ENCODE measurements around the gene FAM229A.
"Not testable (repeated sequence)": the region's sequence is repeated elsewhere in the genome, so short reads cannot be mapped to it uniquely, and the experiment has no call there.

The FAM229A gene, protein sequence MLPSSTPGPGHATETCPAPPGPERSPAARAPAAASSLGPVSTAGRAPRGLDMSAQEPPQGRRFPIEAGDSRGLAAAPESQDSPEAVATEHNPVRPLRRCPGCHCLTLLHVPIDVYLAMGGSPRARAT

GRCh38 chr1:32362474-32363313, at the start of gene FAM229A, which contains the start of gene TSSK3:
FAM229A (minus strand) TSS chr1:32362485; CDS start chr1:32362091, 394 bp downstream.
TSSK3 (plus strand) TSS chr1:32362539; CDS start chr1:32362702, 163 bp downstream.
- no peak for DNase-seq

DNA sequence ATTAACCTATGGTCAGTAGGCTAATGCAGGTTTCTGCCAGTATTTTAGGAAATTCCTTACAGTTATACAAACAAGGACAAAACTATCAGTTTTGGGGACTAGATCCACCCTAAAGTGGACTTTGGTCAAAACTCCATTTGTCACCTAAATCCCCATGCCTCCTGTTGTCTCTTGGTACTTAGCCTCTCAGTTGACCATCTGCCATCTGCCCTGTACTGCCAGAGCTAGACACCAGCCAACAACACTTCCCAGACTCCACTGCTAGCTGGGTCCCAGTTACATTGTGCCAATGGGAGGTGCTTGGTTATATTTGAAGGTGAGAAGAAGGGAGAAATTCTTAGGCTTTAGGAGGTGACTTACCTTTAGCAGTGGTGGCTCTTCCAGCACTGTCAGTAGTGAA, 49.0 kb upstream of the FAM229A start:
- DNase-seq, result no peak

DNA sequence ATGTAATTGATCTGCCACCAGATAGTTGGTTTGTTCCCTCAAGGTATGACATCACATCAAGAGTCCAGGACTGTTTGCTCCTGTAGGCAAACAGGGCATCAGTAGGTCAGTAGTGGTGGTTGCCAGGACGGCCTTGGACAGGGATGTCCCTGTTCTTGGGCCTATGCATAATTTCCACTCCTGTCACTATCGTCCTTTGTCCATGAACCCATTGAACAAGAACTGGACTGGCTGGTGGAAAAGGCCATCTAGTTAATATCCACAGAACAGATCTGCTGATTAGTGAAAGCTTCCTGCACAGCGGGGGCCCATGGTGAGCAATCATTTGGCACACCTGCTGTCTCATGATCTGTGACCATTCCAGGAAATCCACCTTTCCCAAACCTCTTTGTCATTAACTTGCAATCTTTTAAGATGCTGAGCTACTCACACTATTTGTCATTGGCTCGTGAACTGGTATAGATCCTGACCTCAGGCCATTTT, 44.4 kb upstream of the FAM229A start:
- DNase-seq, result no peak

GRCh38 chr1:32405672-32406467, 43.6 kb upstream of the FAM229A start:
- no peak for DNase-seq

- DNase-seq, result no peak
Observed at GRCh38 chr1:32404946-32405345, 42.7 kb upstream of the FAM229A start.

DNA sequence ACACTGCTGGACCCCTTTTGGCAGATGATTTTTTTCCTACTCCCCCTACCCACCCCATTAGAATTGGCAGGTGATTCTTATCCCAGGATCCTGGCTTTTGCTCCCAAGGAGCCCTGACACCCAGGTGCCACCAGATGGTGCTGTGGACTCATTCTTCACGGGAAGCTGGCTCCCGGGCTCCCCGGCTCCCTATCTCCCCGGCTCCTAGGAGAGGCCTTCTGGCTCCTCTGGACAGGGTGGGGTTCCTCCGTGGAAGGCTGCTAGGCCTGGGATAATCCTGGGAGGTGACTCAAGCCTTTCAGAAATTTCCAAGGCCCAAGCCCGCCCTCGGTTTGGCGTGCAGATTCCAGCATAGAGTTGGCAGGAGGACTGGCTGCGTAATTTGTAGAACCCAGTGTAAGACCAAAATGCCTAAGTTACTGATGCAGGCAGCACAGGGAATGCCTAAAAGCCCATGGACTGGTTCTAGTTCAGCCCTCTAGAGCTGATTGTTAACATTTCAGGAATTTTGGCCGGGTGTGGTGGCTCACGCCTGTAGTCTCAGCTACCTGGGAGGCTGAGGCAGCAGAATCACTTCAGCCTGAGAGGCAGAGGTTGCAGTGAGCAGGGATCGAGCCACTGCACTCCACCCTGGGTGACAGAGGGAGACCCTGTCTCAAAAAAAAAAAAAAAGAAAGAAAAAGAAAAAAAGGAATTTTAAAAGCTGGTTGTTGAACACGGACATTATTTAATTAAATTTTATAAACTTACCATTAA, 38.8 kb upstream of the FAM229A start:
- peak; percentile 77 for DNase-seq

DNA sequence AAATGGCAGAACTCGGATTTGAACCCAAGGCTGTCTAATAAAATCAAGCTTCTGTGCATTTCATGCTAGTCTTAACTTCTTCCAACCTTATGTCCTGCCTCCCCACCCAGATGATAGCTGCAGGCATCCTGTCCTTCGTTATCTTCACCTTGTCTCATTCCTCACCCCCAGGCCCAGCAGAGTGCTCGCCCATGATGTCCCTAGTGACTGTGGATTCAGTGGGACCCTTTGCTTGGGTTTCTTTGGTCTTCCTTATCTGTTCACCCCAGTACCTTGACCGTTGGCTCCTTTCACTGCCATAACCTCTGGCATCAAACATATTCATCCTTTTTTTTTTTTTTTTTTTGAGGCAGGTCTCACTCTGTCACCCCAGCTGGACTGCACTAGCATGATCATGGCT, 37.6 kb upstream of the FAM229A start:
- DNase-seq, result no peak

- no peak for DNase-seq
Observed at GRCh38 chr1:32398401-32398800, 36.1 kb upstream of the FAM229A start.

DNA sequence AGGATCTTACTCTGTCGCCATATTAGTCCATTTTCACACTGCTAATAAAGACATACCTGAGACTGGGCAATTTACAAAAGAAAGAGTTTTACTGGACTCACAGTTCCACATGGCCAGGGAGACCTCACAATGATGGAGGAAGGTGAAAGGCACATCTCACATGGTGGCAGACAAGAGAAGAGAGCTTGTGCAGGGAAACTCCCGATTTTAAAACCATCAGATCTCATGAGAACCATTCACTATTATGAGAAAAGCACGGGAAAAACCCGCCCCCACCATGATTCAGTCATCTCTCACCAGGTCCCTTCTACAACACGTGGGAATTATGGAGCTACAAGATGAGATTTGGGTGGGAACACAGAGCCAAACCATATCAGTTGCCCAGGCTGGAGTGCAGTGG, 34.2 kb upstream of the FAM229A start:
- DNase-seq, result not testable (repeated sequence)

DNA sequence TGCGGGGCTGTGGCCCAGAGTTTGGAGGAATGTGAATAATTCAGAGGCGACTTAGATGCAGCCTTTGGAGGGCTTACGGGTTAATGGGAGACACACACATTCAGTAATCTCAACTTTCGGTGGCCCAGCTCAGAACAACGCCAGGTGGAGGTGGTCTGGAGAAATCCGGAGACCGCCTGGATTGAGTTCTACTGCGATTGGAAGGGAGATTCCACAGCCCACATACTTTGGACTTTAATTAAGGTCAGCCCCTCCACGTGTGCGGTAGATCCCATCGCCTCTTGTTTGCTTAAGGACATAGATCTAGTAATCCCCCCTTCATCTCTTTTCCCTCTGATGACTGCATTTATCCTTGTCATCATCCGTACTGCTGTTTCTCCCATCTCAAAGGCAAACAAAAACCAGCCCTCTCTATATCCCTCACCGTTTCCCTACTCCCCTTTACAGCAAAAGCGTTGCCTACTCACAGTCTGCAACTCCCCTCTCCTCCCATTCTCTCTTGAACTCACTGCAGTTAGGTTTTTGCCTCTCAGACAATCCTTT, 32.7 kb upstream of the FAM229A start:
- DNase-seq, result no peak

- DNase-seq, result peak; percentile 99
Observed at GRCh38 chr1:32394141-32394889, 32.0 kb upstream of the FAM229A start, which contains the start of gene BSDC1. BSDC1 (minus strand) TSS chr1:32394441; CDS start chr1:32394414, 27 bp downstream.

GRCh38 chr1:32393832-32394140, 31.5 kb upstream of the FAM229A start:
- peak; percentile 58 for DNase-seq

DNA sequence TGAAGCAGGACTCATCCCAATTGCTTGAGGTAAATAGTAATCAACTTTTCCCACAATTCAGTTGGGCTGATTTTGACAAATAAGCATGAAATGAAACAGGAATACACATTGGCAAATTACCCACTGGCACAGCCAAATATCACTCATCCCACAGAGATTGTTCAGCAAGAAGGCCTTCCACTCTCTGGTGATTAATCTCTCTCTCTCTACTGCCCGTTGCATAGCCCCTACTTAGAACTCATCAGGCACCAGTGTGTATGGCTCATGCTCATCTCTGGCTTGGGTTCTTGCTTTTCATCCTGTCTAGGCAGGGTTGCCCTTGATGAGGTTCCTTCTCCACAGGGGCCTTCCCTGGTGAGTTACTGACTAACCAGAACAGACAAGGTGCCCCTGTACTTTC, 30.9 kb upstream of the FAM229A start:
- no peak for DNase-seq

DNA sequence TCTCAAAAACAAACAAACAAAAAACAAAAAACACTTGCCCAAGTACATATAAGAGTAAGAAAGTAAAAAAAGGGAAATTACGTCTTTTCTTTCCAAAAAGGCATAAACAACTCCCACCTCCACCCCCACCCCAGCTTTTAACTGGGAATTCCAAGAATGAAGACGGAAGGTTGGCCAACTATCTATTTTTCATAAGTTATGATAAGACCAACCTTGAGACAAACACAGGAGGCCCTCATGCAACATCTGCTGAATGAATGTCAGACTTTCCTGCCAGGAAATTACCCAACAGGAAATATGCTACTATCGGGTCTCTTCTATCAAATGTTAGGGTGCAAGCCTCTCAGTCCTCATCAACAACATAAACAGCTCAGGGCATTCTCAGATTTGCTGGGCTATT, 30.0 kb upstream of the FAM229A start:
- DNase-seq, result no peak

DNA sequence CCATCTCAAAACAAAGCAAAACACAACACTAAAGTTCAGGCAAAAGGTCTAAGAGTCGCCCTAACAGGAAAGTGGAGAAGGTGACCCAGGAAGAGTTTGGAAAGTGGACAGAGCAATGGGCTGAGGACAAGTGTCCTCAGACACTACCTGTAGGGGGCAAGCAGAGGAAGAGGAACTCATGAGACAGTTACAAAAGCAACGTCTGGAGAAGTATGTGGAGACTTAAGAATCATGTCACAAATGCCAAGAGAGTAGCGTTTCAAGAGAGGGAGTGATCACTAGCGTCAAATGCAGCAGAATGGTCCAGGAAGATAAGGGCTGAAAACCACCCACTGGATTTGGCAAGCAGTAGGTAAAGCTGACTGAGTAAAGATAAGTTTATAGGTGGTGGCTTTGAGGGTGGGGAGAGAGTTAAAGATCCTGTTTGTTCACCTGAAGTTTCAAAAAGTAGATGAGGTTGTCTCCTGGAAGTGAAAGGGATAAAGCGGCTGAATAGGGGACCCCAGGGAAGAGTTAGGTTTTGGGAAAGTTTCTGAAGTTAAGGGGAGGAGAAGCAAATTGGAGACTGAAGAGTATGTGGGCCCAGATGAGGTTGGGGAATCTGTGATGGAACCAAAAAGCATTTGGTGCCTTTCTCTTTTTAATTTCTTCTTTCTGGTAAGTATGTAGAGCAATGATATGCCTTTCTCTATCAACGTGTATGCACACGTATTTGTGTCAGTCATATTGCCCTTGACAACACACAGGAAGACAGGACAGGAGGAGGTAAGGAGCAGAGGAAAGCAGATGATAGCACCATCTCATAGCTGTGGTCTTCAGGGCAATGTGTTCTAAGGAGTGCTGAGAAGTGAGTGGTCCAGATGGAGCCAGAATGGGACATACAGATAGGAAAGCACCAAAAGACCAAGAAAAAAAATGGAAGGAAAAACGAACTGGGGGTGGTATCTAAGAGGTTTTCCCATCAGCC, 28.9 kb upstream of the FAM229A start:
- DNase-seq, result no peak

GRCh38 chr1:32388641-32389040, 26.4 kb upstream of the FAM229A start:
- DNase-seq, result no peak

DNA sequence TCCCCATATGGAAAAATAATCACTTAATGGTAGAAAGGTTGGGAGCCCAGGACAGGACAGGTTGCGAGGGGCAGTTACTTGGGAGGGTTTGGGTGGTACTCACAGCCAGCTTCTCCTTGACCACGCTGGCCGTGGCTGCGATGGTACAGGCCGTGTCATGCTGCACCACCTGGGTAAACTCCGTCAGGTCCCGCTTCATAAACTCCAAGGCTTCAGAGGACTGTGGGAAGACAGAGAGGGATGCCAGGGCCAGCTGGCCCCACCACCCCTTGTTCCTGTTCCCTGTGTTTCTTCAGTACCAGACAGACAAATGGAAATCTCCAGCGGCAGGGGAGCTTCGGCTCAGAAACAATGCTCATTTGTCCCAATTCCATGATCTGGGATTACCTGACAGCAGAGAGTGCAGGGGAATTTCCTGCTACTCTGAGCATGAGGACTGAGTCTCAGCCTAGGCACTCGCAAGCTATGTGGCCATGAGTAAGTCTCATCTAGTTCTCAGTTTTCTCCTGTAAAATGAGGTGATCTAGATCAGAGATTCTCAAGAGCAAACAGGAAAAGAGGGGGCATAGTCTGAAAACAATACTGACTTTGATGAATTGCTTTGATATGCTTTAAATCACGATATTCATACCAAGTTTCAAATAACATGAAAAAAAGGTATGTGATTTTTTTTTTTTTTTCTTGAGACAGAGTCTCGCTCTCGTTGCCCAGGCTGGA, 24.5 kb upstream of the FAM229A start:
- no peak for DNase-seq

DNA sequence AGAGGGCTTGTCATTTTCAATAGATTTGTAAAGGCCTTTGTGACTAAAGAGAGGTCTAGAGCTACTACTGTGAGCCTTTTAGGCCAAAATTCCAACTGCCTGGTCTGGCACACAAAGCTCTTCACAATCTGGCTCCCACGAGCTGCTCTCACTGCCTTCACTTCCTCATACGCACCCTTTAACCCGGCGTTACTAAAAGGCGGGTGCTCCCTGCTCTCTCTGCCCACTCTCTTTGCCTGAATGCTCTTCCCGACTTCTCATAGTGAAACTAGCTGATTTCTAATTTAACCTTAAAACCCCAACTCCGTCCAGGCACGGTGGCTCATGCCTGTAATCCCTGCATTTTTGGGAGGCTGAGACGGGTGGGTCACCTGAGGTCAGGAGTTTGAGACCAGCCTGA, 17.8 kb upstream of the FAM229A start:
- no peak for DNase-seq

DNA sequence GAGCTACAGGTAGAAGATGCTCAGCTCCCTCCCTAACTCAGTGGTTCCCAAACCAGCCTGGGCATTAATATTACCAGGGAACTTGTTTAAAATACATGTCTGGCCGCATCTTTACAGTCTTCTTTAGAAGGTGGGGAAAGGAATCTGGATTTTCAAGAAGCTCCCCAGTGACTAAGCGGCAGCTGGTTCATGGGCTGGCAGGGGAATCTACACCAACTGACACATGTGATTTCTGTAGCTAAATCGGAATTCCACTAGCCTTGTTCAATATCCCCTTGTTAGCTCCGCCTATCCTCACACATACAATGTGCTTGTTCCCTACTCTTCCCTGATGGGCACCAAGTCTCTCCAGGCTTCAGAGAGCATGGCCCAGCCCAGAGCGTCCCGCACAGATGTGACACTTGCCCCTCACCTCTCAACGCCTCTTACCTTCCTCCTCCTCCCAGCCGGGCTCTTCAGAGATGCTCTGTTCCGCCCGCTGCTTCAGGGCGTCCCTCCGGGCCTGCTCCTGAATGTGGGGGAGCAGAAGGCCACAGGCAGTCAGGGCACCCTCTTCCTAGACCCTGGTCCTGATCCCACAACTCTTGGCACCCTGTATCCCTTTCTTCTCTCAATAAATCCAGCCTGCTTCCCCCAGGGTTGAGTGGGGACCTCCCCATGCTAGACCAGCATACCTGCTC, 15.4 kb upstream of the FAM229A start:
- no peak for DNase-seq
